ENCODE results near the gene BAIAP2L2. TPM values are rescaled to one million over a fixed set of nuclear protein-coding genes. Genes with fewer than 3 reads are reported as not detected.
"Not testable (repeated sequence)": the region's sequence is repeated elsewhere in the genome, so short reads cannot be mapped to it uniquely, and the experiment has no call there.

Gene BAIAP2L2
- total RNA-seq, 4 donors from 2014 or later, result 0.13 to 1.1 (median 0.58) TPM

DNA sequence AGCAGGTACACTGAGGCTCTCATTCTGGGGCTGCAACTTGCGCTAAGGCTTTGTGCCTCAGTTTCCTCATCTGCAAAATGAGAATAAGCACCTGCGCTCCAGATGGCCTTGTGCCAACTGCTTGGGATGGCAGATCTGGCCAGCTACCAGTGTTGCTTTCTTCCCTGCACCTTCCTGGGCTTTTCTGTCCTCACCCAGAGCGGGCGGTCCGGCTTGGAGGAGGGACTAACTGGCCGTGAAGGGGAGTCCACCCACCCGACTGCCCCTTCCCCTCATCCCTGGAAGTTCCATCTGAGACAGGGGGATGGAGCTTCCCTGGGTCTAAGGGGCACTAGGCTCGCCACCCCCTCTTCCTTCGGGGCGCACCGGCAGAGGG lies 30.0 kb downstream of the BAIAP2L2 start:
- peak overlapping the region; percentile 45 to 58 (median 50) for H3K4me3 ChIP-seq

GRCh38 chr22:38079804-38080203 lies 30.7 kb downstream of the BAIAP2L2 start:
- Histone ChIP-seq H3K4me3 (no peak overlapping the region), H3K36me3 (peaks cover 0 to 17% (median 10%) of the 10 kb centered on the region in 4 donors), H3K4me1 (peaks cover 21 to 28% (median 27%) of the 10 kb centered on the region in 4 donors), H3K27ac (replicated peaks in 1 of 4) (no peak overlapping the region), H3K9me3 (no peaks in the 10 kb centered on the region), H3K27me3 (peaks cover 0 to 50% (median 23%) of the 10 kb centered on the region in 4 donors)
- intact Hi-C loops (cut with DNase I), result no loop called here
- no peak for TF ChIP-seq POLR2AphosphoS5 (IDR thresholded peaks at IDR 0.05)
- no peak for TF ChIP-seq EP300 (IDR thresholded peaks at IDR 0.05)
- no peak for TF ChIP-seq CTCF (IDR thresholded peaks at IDR 0.05)
- TF ChIP-seq POLR2A (IDR thresholded peaks at IDR 0.05; ENCODE audit: low read depth), result no peak
- WGBS, result 100% methylated on average over 3 of the region's 7 CpGs
- no peak for DNase-seq (ENCODE audit: extremely low spot score)

More for the DNA sequence above, 30.0 kb downstream of the BAIAP2L2 start:
- TF ChIP-seq POLR2A (IDR thresholded peaks at IDR 0.05; ENCODE audit: low read depth) (no peak), POLR2AphosphoS5 (IDR thresholded peaks at IDR 0.05) (no peak), CTCF (IDR thresholded peaks at IDR 0.05) (no peak), EP300 (IDR thresholded peaks at IDR 0.05) (no peak)
- Histone ChIP-seq H3K27me3 (peaks cover 0 to 57% (median 23%) of the 10 kb centered on the region in 4 donors), H3K36me3 (peaks cover 0 to 16% (median 3%) of the 10 kb centered on the region in 4 donors), H3K4me1 (peaks cover 21 to 28% (median 27%) of the 10 kb centered on the region in 4 donors), H3K27ac (replicated peaks in 1 of 4) (no peak overlapping the region), H3K9me3 (no peaks in the 10 kb centered on the region)
- intact Hi-C loops (cut with DNase I), result no loop called here
- no peak for DNase-seq (ENCODE audit: extremely low spot score)
- 62% methylated on average over 3 of the region's 11 CpGs for WGBS

GRCh38 chr22:38079208-38079607 lies 31.3 kb downstream of the BAIAP2L2 start:
- WGBS, result 95% methylated on average over 2 of the region's 2 CpGs
- intact Hi-C loops (cut with DNase I), result not testable (repeated sequence)

DNA sequence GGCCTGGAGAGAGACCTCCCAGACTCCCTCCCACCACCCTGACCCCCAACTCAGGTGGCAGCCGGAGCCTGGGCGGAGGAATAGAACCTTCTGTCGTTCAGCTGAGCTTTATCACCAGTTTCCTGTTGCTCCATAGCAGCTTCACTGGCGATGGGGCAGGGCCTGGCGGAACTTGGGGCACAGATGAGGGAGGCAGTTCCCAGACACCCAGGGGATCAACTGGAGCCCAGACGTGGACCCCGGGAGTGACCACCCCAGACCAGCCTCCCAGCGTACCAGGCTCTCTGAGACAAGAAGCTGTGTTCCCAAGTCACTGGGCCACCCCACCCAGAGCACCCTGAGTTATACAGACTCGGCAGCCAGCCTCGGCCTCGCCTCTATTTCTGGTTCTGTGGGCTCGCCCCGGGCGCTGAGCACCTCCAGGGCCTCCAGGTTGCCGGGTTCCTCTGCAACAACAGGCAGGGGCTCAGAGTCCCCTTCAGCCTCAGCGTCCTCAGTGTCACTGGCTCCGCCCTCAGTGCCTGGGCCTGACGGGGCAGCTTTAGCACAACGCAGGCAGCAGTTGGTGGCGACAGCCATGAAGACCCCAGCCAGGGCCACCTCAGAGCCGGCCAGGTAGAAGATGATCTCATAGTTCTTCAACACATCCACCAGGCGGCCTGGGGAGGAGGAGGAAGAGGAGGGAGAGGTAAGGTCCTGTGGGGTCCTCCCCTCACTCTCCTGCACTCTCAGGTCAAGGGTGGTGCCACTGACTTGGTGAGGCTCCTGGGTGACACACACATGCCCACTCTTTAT lies 32.2 kb downstream of the BAIAP2L2 start:
- WGBS, result 87% methylated on average over 3 of the region's 22 CpGs
- H3K36me3 ChIP-seq, result peaks cover 0 to 31% (median 26%) of the 10 kb centered on the region in 4 donors
- peaks cover 0 to 35% (median 23%) of the 10 kb centered on the region in 4 donors for H3K27me3 ChIP-seq
- H3K9me3 ChIP-seq, result no peaks in the 10 kb centered on the region
- DNase-seq (ENCODE audit: extremely low spot score), result no peak
- peaks cover 21 to 28% (median 27%) of the 10 kb centered on the region in 4 donors for H3K4me1 ChIP-seq
- no peak for TF ChIP-seq CTCF (IDR thresholded peaks at IDR 0.05)
- no peak for TF ChIP-seq EP300 (IDR thresholded peaks at IDR 0.05)
- TF ChIP-seq POLR2AphosphoS5 (IDR thresholded peaks at IDR 0.05), result no peak
- TF ChIP-seq POLR2A (IDR thresholded peaks at IDR 0.05; ENCODE audit: low read depth), result no peak
- no peak overlapping the region for H3K27ac ChIP-seq (replicated peaks in 1 of 4)
- intact Hi-C loops (cut with DNase I), result no loop called here
- H3K4me3 ChIP-seq, result no peak overlapping the region

More at GRCh38 chr22:38079208-38079607, 31.3 kb downstream of the BAIAP2L2 start:
- H3K4me3 ChIP-seq; H3K9me3 ChIP-seq; H3K27ac ChIP-seq (replicated peaks in 1 of 4); DNase-seq (ENCODE audit: extremely low spot score): not testable (repeated sequence)
- Histone ChIP-seq H3K4me1 (peaks cover 21 to 28% (median 27%) of the 10 kb centered on the region in 4 donors), H3K36me3 (peaks cover 0 to 22% (median 16%) of the 10 kb centered on the region in 4 donors), H3K27me3 (peaks cover 0 to 44% (median 23%) of the 10 kb centered on the region in 4 donors)

DNA sequence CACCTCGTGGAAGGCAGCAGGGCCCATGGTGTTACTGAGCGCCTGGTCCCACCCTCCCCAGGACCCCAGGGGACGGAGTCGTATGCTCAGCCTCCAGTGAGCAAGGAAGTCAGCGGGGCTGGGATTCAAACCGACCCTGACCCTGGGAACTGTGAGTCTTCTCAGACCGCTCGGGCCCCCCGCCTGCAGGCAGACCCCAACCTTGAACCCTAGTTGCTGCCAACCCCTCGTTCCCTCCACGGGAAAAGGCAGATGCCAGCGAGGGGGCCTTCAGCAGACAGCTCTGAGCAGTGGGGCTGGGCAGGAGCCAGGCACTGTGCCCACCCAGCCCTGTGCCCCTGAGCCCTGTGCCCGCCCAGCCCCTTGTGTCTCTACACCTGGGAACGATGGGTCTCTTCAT lies 32.9 kb downstream of the BAIAP2L2 start:
- Histone ChIP-seq H3K36me3 (peaks cover 6 to 38% (median 32%) of the 10 kb centered on the region in 4 donors), H3K4me3 (no peak overlapping the region), H3K9me3 (no peaks in the 10 kb centered on the region), H3K27me3 (peaks cover 0 to 28% (median 16%) of the 10 kb centered on the region in 4 donors), H3K4me1 (peaks cover 20 to 24% (median 22%) of the 10 kb centered on the region in 4 donors), H3K27ac (replicated peaks in 1 of 4) (no peak overlapping the region)
- intact Hi-C loops (cut with DNase I), result no loop called here
- no peak for DNase-seq (ENCODE audit: extremely low spot score)
- WGBS, result 84% methylated on average over 9 of the region's 14 CpGs
- no peak for TF ChIP-seq CTCF (IDR thresholded peaks at IDR 0.05)
- TF ChIP-seq EP300 (IDR thresholded peaks at IDR 0.05), result no peak
- no peak for TF ChIP-seq POLR2A (IDR thresholded peaks at IDR 0.05; ENCODE audit: low read depth)
- TF ChIP-seq POLR2AphosphoS5 (IDR thresholded peaks at IDR 0.05), result no peak
